ENCODE data around the gene FOXD1.

DNA sequence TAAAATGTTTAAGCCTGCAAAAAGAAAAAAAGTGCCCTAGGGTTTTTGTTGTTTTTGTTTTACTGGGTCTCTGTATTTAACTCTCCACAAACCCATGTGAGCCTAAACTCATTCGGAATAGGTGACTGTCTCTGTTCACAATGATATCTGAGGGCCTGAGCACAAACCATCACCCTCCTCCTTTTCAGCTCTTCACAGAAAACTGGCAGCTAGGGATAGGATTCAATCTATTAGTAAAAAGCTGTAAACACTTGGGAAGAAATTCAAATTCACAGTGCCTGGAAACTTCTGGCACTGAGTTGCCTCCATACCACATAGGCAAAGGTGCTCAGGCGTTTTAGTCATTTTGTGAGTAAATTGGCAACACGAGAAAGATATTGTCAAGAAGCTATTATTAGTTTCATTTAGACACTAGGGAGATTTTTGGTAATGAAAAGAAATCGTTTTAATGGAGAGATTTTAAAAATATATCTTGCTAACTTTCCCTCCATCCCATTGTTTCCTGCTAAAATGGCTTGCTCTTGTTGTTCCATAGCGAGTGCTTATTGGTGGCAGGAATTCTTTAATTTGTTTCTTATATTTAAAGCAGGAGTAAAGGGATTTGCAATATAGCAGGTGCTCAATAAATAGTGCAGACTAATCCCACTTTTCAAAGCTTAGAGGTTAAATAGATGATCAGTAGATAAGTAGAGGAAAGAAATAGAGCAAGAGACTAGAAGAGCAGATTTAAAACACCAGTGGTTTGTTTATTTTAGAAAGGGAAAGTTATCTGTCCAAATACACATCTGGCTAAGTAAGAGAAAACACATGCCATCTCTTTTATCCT lies 9.7 kb downstream of the FOXD1 start:
- TF ChIP-seq, protein P1, sequence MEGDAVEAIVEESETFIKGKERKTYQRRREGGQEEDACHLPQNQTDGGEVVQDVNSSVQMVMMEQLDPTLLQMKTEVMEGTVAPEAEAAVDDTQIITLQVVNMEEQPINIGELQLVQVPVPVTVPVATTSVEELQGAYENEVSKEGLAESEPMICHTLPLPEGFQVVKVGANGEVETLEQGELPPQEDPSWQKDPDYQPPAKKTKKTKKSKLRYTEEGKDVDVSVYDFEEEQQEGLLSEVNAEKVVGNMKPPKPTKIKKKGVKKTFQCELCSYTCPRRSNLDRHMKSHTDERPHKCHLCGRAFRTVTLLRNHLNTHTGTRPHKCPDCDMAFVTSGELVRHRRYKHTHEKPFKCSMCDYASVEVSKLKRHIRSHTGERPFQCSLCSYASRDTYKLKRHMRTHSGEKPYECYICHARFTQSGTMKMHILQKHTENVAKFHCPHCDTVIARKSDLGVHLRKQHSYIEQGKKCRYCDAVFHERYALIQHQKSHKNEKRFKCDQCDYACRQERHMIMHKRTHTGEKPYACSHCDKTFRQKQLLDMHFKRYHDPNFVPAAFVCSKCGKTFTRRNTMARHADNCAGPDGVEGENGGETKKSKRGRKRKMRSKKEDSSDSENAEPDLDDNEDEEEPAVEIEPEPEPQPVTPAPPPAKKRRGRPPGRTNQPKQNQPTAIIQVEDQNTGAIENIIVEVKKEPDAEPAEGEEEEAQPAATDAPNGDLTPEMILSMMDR (IDR thresholded peaks at IDR 0.05; ENCODE audit: low read depth, low read length, poor library complexity, severe bottlenecking): no peak
- TF ChIP-seq EZH2phosphoT487 (IDR thresholded peaks at IDR 0.05; ENCODE audit: borderline replicate concordance, low read length): no peak

Measured in DOHH2 (cell line).